ENCODE results near the gene FRMD4B. TPM values are rescaled to one million over a fixed set of nuclear protein-coding genes. Genes with fewer than 3 reads are reported as not detected.
A peak's percentile ranks its signal among the peaks of the same experiment; 100 is the strongest.

FRMD4B gene
- total RNA-seq, 1 experiment from 2014 or later: 17.4 TPM

DNA sequence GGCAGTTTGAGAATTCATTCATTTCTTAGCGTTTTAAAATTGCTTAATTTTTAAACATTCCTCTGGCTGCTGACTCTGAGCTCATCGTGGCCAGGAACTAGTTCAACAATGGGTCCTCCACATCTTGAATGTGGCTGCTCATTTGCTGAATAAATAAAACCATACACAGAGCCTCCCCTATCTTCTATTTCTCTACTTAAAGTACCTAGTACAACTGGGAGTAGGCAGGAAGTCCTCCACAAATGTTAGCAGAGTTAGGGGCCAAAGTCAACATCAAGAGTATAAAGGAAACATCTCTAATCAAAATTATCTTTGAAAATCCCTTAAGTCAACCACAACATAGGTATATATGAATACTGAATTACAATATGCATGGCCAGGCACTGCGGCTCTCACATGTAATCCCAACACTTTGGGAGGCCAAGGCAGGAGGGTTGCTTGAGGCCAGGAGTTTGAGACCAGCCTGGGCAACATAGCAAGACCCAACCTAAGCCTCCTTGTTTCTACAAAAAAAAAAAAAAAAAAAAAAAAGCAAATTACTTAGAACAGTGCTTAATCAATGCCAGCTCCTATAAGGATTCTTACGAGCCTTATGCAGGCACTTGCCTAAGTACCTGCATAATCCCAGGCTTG lies 206.0 kb downstream of the FRMD4B start:
- no peak for DNase-seq (ENCODE audit: low read depth)
- in situ Hi-C loops (cut with HindIII; ENCODE audit: low pct_unique_long_range_greater_than_20kb, low sequenced_read_pairs): no loop called here

DNA sequence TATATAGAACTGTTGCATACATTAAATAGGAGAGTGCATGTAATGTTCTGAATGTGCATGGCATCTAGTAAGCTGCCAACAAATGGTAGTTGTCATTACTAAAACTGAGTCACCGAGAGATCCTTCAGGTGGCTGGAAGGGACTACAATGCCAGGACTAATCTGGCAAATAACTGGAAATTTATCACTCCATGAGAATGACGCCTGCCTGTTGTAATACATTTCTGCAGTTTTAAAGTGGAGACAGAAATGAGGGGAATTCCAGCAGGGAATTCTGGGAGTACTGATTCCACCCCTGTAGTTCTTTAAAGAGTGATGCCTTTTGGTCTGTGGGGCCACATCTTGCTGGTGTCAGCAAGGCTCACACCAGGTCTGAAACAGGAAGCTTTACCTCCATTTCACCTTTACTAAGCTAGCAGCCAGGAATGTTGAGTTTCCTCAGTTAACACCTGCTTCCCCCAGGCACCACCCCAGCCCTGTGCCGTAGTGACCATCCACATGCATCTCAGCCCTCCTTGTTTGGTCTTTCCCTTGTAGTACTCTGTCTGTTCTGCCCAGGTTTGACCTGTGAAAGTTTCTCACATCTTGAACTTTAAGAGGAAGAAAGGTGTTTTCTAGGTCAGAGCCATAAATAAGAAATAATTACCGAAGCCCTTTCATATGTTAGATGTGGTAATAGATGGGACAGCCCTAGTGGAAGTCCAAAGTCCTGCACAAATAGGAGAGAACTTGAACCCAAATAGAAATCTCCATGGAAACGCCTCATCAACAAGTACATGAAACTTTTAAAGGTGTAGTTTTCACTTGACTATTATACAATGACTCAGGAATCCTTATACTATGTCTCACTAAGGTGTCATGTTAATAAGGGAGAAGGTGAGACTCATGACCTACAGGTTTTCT lies 206.8 kb downstream of the FRMD4B start:
- in situ Hi-C loops (cut with HindIII; ENCODE audit: low pct_unique_long_range_greater_than_20kb, low sequenced_read_pairs): no loop called here
- DNase-seq (ENCODE audit: low read depth): peak; percentile 82

DNA sequence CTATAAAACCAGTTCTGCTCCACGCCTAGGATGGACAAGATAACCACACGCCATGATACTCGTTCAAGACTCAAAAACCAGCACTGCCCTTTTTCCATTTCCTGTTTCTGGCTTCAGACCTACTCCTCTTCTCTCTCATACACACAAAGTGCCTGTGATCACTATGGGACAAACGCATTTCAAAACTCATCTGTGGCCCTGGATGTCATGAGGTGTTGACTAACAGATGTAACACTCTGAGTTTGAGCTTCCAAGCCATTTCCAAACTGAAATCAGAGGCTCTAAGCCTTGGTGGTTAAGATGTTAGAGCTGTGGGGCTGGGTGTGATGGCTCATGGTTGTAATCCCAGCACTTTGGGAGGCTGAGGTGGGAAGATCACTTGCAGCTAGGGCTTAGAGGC lies 207.8 kb downstream of the FRMD4B start:
- in situ Hi-C loops (cut with HindIII; ENCODE audit: low pct_unique_long_range_greater_than_20kb, low sequenced_read_pairs): no loop called here
- no peak for DNase-seq (ENCODE audit: low read depth)

DNA sequence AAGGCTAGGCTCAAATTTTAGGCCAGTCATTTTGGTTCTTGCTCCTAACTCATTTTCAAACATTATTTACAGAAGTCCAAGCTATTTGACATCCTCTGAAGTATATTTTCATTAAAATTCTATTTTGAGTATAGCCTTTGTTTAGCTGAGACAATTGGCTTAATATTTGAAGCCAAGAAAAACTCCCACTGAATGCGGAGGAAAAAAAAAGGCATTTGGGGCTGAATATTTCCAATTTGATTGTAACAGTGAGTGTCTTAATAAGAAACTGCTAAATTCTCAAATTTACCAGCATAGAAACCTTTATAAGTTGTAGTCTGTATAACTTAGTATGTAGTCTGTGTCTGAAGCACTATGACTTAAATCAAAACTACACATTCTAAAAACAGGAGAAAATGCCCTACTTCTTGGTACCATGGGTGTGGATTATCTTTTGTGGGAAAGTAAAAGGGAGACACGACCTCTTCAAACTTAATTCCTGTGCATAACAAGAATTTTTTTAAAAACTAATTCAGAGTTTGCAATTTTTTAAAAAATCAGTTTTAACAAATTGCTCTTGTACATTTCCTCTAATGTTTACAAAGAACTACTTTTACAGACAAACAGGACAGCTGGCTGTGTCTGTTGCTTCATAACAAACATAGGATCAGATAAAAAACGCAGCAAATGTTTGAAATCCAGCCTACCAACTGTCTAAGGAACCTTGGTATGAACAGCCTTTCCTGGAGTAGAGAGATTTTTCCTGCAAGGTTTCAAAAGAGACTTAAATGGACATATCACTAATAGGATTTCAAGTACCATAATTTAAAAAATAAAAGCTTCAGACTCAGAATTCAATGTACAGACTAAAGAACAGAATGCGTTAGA lies 210.8 kb downstream of the FRMD4B start:
- in situ Hi-C loops (cut with HindIII; ENCODE audit: low pct_unique_long_range_greater_than_20kb, low sequenced_read_pairs): no loop called here
- no peak for DNase-seq (ENCODE audit: low read depth)

DNA sequence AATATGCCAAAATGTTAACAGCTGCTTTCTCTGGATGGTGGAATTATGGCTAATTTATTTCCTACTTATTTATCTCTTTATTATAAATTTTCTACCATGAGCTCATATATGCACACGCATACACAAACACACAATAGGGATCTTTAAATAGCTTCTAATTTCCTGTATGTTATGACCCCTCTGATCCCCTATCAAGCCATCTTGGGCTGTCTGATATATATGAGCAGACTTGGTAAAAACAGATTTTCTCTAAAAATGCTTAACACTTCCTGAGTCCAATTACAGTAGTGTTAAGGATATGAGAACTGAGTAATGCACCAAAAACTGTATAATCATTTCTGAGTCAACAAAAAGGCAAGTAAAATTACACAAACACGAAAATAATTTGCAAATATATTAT lies 211.4 kb downstream of the FRMD4B start:
- in situ Hi-C loops (cut with HindIII; ENCODE audit: low pct_unique_long_range_greater_than_20kb, low sequenced_read_pairs): no loop called here

DNA sequence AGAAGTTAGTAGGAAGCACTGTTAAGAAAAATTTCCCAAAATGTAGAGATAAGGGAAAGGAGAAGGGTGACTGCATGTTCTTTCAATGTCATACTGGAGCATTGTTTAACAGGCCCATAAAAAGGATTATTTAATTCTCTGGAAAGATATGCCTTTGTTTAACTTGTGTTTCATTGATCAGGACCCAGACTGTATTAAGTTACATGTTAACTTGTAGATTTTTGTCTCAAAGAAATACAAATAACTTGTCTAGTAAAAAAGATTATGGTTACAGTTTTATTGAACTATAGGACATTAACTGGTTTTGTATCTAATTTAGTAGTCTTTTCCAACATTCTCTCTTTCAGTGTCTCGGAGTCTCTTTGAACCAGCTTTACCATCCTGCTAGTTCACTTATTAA lies 213.8 kb downstream of the FRMD4B start:
- no peak for DNase-seq (ENCODE audit: low read depth)
- in situ Hi-C loops (cut with HindIII; ENCODE audit: low pct_unique_long_range_greater_than_20kb, low sequenced_read_pairs): no loop called here

More for the DNA sequence above, 211.4 kb downstream of the FRMD4B start:
- no peak for DNase-seq (ENCODE audit: low read depth)

DNA sequence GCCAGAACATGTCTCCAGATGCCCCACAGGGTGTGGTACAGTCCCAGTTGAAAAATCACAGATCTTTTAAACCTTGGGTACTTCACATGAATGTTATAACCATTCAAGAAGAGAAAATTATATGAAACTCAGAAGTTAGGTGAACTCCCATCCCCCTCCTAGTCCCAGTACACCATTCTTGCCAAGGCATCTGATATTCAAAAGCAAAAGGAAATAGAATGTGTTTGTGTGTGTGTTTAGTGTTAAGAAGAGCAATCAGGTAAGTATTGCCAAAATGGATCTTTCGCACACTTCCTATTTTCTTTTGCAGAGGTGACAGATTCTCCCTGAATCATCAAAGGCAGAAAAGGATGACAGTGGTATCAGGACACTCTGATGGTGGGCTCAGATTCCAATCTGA lies 219.4 kb downstream of the FRMD4B start:
- DNase-seq (ENCODE audit: low read depth): no peak
- in situ Hi-C loops (cut with HindIII; ENCODE audit: low pct_unique_long_range_greater_than_20kb, low sequenced_read_pairs): no loop called here

DNA sequence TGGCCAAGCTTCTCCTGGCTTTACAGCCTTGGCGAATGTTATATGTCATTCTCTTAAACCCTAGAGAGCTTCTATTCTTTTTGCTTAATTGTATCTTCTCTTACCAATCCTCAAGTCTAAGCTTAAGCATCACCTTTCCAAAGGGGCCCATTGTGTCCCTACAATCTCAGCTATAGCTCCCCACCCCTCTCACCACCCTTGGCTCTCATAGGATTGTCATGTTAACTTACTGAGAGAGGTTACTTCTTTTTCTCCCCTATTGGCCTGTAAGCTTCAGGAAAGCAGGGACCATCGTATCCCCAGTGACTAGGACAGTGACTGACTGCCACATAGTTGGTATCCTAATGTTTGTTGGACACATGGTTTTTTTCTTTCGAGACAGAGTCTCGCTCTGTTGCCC lies 220.1 kb downstream of the FRMD4B start:
- in situ Hi-C loops (cut with HindIII; ENCODE audit: low pct_unique_long_range_greater_than_20kb, low sequenced_read_pairs): no loop called here
- DNase-seq (ENCODE audit: low read depth): no peak

DNA sequence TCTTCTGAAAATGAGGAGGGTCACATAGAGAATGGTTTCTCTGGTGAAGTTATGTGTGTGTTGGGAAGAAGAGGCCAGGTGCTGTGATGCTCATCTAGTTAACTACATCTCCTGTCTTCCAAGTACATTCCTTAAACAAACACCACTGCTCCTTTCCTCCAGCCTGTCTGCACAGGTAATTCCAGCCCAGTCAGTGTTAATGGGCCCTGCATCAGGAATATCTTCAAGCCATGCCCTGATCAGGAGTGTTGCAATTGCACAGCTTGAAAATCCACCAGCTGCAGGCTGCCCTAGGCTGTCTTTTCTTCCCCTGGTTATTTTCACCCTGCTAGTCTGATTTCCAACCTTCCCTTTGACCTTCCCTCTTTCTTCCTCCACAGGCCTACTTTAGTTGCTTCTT lies 221.6 kb downstream of the FRMD4B start:
- DNase-seq (ENCODE audit: low read depth): no peak
- in situ Hi-C loops (cut with HindIII; ENCODE audit: low pct_unique_long_range_greater_than_20kb, low sequenced_read_pairs): no loop called here

DNA sequence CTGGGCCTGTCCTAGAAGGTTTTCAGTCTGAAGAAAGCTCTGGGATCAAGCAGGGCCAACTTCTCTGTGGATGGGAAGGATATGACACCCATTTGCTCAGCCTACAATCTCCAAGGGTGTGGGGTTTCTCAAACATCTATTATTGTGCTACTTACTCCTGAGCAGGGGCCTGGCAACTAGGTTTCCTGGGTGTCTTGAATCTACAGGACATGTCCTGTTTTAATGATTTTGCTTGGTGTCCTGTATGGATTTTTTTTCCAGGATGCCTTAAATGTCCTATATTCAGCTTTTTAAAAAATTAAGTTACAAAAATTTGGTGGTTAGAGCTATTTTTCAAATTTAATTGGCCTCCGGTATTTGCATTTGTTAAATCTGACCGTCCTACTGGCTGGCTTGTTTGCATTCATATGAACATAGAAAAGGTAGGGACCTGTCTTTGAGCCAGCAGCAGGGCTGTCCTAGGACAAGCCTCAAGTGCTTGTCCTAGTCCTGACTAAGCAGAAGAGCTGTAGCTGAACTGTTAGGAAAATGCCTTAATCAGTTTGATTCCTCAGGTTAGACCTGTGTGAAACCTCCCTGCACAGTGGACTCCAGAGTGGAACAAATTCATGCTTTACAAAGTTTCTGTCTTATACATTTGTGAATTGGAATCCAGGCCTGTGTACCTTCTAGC lies 223.4 kb downstream of the FRMD4B start:
- in situ Hi-C loops (cut with HindIII; ENCODE audit: low pct_unique_long_range_greater_than_20kb, low sequenced_read_pairs): no loop called here
- no peak for DNase-seq (ENCODE audit: low read depth)

DNA sequence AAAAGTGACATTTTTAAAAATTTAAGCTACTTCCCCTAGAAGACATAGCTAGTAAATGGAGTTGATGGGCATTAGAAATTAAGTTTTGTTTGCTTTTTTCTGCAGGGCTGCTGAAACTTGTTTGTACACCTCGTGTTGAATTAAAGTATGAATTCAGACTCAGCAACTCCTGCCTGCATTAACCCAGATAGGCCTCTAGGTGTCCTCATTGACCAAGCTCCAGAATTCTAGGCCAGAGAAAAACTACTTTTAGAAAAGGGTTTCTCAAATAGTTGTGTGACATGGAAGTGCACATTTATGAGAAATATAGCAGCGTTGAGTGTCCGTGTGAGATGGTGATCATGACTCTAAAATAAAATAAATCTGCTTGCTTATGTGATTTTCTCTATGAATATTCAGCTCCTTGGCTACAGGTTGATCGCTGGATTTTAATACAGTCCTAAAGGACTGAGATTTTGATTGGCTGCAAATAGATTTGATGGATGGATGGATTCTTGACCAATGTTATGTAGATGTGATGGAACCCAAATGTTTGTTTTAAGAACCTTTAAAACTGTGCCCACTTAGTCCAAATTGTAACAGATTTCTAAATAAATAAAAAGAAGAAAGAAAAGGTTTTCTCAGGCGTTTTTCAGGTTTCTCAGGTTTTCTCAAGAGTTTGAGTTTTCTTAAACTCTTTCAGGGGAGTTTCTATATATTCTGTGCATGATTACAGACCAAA lies 224.1 kb downstream of the FRMD4B start:
- DNase-seq (ENCODE audit: low read depth): no peak
- in situ Hi-C loops (cut with HindIII; ENCODE audit: low pct_unique_long_range_greater_than_20kb, low sequenced_read_pairs): no loop called here

DNA sequence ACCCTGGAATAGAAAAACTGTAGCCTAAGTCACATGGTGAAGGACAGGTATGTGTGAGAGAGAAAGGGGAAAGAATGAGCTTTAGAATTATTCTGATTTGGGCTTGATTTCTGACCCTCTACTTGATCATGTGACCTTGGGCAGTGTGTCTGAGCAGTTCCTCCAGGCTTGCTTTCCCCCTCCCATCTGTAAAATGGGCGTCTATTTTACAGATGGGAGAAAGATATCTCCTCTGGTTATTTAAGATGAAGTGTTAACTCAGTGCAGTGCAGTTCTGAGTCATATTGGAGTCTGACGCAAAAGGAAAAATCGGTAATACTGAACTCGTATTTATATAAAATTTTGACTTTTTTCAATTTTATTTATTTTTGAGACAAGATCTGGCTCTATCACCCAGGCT lies 225.4 kb downstream of the FRMD4B start:
- in situ Hi-C loops (cut with HindIII; ENCODE audit: low pct_unique_long_range_greater_than_20kb, low sequenced_read_pairs): no loop called here
- no peak for DNase-seq (ENCODE audit: low read depth)

DNA sequence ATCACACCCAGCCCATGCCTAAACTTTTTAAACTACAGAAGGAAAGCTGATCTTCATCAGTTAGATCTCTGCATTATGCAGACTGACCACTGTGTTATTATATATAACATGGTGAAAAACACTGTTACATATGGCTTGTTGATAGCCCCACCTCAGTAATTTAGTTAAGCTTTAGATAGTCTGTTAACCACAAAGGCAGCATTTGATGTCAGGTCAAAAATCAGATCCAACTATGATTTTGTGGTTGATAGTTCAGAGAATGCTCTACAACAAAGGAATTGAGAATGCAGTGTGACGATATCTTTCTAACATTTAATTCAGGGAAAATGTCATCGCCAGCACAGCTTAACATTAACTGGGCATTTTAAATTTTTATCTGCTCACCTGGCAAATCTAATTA lies 225.8 kb downstream of the FRMD4B start:
- in situ Hi-C loops (cut with HindIII; ENCODE audit: low pct_unique_long_range_greater_than_20kb, low sequenced_read_pairs): no loop called here
- no peak for DNase-seq (ENCODE audit: low read depth)

DNA sequence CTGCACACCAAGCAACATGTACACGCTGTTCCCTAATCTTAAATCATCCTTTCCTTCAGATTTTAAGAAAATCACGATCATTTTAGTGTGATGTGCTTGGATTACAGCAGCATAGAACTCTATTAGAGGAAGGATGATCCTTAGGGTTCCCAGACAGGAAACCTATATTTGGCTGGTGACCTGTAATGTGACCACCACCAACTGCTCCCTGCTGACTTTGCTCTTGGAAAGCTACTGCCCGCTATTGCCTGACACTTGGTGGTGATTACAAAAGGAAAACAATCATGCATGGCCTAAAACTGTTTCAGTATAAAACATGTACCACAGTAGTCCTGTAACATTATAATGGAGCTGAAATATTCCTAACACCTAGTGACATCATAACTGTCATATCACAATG lies 236.3 kb downstream of the FRMD4B start:
- in situ Hi-C loops (cut with HindIII; ENCODE audit: low pct_unique_long_range_greater_than_20kb, low sequenced_read_pairs): no loop called here
- DNase-seq (ENCODE audit: low read depth): no peak

DNA sequence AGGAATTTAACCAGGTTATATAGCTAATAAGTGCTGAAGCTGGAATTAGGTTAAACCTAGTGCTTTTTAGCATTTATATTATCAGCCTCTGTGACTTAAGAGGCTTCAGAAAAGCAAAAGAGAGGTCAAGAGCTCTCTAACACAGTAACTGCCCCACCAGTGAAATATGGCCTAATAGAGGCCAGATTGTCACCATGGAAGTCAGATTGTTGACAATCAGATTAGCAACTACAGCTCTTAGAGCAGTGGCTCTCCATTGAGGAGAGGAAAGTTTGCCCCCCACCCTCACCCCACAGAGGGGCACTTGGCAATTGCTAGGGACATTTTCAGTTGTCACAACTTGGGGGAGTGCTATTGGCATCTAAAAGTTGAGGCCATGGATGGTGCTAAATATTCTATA lies 240.2 kb downstream of the FRMD4B start:
- in situ Hi-C loops (cut with HindIII; ENCODE audit: low pct_unique_long_range_greater_than_20kb, low sequenced_read_pairs): no loop called here
- DNase-seq (ENCODE audit: low read depth): no peak

DNA sequence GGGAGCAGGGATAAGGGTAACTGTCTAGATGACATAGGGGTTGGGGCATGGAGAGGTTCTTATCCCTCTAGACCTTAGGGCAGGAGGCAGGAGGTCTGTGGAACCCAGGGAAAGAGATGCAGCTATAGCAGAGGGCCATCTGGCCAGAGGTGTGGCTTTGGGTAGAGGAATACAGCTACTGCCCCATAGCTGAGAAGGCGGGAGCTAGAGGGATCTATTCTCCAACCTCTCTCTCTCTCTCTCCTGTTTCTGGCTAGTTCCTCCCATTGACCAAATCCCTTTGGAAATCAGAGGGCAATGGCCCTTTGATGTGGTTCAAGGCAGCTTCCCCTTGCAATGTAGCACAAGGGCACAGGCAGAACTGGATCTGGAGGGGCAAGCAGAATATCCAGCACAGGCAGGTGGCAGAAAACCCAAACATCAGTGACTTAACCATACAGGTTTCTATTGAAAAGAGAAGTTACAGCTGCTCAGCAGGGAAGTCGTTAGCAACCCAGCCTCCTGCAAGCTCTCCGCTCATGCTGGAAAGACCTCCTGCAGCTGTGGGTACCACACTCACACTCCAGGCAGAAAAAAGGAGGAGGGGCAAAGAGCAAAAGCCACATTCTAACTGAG lies 241.2 kb downstream of the FRMD4B start:
- in situ Hi-C loops (cut with HindIII; ENCODE audit: low pct_unique_long_range_greater_than_20kb, low sequenced_read_pairs): no loop called here
- no peak for DNase-seq (ENCODE audit: low read depth)

DNA sequence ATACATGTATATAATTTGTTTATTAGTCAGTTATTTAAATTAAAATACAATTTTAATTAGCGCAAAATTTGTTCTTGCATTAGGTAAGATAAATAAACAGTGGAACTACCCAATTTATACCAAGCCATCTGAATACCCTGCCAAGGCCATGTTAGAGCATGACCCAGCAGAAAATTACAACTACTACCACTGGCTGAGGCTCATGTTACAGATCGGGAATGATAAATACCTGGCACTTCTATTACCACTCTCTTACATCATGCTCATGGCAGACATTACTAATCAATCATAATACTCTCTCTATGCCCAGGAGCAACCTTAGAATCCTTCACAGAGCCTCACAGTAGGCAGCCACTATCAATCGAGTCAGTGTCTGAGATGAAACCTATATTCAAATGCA lies 242.3 kb downstream of the FRMD4B start:
- DNase-seq (ENCODE audit: low read depth): peak; percentile 9
- in situ Hi-C loops (cut with HindIII; ENCODE audit: low pct_unique_long_range_greater_than_20kb, low sequenced_read_pairs): no loop called here
